ES-I3 (cell line): ENCODE measurements around the gene CAVIN3.

Experiments used
- H3K36me3 ChIP-seq: 2 replicates; pipeline ENCODE4 v1.6.1; 2013; ENCODE audit warnings: mild to moderate bottlenecking, low read length, control low read depth, moderate library complexity; ENCODE audit not compliant: insufficient read depth
- H3K4me1 ChIP-seq: 2 replicates; pipeline ENCODE4 v1.6.1; 2013; ENCODE audit warnings: mild to moderate bottlenecking, control low read depth, low read length; ENCODE audit not compliant: insufficient read depth
- H3K9ac ChIP-seq: 2 replicates; pipeline ENCODE4 v1.6.1; 2013; ENCODE audit warnings: low read depth, mild to moderate bottlenecking, low read length, moderate library complexity
- H3K9me3 ChIP-seq: 2 replicates; pipeline ENCODE4 v1.6.1; 2013; ENCODE audit warnings: mild to moderate bottlenecking, low read length, moderate library complexity; ENCODE audit not compliant: control insufficient read depth, insufficient read depth

Gene CAVIN3, protein sequence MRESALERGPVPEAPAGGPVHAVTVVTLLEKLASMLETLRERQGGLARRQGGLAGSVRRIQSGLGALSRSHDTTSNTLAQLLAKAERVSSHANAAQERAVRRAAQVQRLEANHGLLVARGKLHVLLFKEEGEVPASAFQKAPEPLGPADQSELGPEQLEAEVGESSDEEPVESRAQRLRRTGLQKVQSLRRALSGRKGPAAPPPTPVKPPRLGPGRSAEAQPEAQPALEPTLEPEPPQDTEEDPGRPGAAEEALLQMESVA

DNA sequence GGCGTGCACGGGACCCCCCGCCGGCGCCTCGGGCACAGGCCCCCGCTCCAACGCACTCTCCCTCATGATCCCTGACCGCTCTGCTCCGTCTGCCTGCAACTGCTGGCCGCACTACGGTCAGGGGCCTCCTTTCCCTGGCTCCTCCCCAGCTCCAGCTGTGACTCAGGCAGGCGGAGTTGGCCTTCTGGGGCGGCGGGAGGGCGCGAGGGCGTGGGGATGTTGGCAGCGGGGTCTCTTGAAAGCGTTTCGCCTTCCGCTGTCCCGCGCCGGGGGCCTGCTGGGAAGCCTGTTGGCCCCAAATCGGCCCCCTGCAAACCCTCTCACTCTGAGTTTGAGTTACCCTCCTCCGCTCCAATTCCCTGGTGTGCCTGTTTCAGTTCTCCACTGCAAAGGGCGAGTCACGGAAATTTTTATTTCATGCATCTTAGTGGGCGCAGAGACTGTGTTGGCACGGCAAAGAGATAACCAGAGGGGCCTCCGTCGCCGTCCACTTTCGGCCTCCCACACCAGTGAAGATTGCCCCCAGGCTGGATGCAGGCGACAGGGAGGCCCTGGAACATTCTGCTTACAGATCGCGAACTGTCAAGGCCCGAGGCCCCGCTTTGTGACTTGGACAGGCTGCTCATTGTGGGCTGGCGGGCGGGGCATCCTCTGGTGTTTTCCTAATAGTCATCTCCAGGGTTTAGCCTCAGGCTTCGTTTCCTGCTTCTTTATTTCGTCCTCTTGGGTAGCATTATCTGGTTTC, at the start of gene CAVIN3:
Gene CAVIN3 (minus strand): TSS at position 91 of the 745 bp plus-strand sequence. CDS start 25 bp downstream, at position 66.
- Histone ChIP-seq H3K9ac (peak within 1 kb of the TSS; percentile 84), H3K36me3 (no peaks in the 10 kb centered on the region), H3K4me1 (peaks cover 26% of the 10 kb centered on the region), H3K9me3 (no peaks in the 10 kb centered on the region)

DNA sequence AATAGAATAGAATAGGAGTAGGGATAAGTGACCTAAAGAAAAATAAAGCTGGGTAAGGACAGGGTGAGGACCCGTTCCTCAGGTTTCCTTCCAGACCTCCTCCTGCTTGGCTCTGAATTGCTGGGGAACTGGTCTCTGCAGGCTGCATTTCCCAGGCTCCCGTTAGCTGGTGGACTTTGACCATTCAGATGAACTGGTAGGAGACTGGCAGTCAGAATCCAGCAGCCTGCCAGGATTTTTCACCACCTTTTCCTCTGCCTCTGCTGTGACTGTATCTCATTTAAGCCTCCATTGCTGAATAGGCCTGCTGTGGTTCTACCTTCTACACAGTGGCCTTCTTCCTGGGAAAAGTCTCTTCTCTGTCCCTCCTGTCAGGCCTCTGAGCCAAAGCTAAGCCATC, 45.4 kb upstream of the CAVIN3 start:
- Histone ChIP-seq H3K9ac (no peak overlapping the region), H3K36me3 (no peaks in the 10 kb centered on the region), H3K9me3 (no peaks in the 10 kb centered on the region), H3K4me1 (0 out of 2 replicates have a peak, but pooled peaks cover 5% of the 10 kb centered on the region)

DNA sequence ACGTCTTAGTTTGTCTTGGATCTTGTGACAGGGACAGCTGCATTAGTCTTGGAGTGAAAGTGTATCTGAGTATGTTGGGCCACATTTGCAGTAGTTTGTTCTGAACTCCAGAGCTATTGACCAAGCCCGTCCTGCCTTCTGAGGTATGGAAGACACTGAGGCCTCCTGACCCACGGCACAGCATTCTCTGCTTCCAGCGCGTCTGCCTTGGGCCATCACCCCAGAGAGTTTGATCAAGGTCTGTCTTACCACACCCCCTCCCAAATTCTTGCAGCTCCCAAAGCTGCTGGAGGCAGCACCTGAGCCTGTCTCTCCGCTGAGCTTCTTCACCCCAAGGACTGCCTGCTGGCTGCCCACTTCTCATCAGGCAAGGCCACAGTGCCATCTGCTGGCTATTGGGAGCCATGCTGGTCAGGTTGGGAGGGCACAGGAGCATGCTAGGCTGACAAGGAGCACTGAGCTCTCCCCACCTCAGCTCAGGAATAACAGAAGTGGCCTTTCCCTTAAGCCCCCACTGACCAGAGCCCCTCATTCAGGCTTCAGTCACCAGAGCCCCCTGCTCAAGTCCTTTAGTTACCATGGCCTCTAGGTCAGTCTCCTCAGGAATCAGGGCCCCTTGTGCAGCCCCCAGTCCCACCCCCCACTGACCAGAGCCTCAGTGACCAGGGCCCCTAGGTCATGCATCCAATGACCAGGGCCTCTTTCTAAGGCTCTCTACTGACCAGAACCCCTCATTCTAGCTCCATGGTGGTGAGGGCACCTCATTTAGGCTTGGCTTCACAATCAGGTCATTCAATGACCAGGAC, 42.8 kb upstream of the CAVIN3 start:
- no peaks in the 10 kb centered on the region for H3K36me3 ChIP-seq
- H3K9ac ChIP-seq = no peak overlapping the region
- H3K9me3 ChIP-seq = no peaks in the 10 kb centered on the region
- 0 out of 2 replicates have a peak, but pooled peaks cover 5% of the 10 kb centered on the region for H3K4me1 ChIP-seq

DNA sequence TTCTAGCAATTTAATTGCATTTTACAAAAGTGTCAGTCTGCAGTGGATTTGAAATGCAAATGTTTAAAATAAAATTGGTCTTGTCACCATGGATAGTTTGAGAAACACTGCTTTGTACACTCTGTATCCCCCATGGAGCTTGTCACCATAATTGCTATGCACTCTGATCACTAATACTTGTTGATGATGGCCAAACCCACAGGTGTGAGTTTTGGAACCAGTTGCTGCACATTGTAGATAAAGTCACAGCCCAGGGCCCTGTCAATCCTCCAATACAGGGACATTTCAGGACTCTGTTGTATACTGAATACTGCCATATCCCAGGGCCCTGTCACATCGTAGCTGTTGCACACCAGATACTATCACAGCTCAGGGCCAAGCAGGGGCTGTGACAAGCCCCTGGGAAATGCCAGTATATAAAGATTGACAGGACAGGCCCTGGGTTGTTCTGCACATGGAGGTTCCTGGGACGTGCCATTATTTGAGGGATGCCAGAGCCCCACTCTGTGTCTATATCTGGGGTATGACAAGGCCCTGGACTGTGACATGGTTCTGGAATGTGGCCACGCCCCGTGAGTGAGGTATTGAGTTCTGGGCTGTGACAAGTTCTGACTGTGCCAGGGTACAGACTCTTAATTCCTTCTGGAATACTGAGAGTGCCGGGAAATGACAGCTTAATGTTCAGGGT, 42.0 kb upstream of the CAVIN3 start:
- Histone ChIP-seq H3K9ac (no peak overlapping the region), H3K4me1 (0 out of 2 replicates have a peak, but pooled peaks cover 5% of the 10 kb centered on the region), H3K36me3 (no peaks in the 10 kb centered on the region), H3K9me3 (no peaks in the 10 kb centered on the region)

DNA sequence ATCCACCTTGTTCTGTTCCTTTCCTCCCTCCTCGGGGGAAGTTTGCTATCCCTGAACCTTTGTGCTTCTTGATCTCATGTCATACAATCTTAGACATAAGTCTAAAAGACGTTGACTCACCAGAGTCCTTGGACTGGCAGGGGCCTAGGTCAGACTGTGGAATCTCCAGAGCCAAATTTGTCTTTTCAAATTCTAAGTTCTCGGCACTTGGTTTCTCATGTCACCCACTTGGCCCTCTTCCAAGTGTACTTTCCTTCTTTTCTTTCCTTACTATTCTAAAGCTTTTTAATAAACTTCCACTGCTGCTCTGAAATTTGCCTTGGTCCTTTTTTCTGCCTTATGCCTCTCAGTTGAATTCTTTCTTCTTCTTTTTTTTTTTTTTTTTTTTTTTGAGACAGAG, 39.9 kb upstream of the CAVIN3 start:
- peaks cover 5% of the 10 kb centered on the region; the same call in 1 of the 2 replicates for H3K4me1 ChIP-seq
- H3K9me3 ChIP-seq = no peaks in the 10 kb centered on the region

DNA sequence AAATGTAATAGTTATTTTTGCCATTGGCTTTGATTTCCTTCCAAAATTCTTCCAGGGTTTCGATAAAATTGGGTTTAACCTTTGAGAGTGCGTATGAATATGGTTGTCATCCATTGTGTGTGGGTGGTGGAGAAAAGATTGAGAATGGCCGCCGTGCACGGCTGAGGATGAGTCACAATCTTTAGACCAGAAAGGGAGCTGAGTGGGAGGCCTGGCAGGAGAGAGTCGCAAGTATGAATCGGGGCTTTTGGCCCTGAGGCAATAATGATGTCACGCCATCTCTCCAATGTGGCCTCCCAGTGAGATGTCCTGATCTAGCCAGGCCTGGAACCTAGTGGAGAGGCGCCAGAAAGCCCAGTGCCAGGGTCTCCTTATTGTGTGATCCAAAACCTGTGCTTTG, 36.9 kb upstream of the CAVIN3 start:
- Histone ChIP-seq H3K4me1 (no peaks in the 10 kb centered on the region; the same call in 1 of the 2 replicates), H3K36me3 (no peaks in the 10 kb centered on the region), H3K9ac (no peak overlapping the region), H3K9me3 (no peaks in the 10 kb centered on the region)

More for the DNA sequence above, 39.9 kb upstream of the CAVIN3 start:
- Histone ChIP-seq H3K36me3 (no peaks in the 10 kb centered on the region), H3K9ac (no peak overlapping the region)

DNA sequence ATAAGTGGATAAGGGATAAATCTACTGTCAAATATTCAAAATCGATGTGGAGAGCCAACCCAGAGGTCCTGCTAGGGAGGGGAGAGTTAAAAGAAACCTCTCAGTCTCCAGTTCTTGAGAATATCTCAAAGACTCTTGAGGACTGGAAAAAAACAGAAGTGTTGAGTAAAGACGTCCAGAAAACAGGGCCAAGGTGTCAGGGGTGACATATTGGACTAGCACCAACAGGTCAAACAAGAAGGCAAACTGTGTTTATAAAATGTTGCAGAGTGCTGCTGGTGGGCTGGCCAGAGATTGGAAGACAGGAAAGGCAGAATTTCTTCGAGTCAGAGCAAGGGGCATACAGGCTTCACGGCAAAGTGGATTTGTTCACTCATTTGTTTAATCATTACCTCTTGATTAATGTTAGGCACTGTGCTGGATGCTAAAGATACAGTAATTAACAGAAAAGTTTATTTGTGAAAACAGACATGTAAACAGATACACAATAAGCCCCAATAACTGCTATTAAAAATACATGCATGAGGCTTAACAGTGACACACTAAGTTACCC, 36.3 kb upstream of the CAVIN3 start:
- Histone ChIP-seq H3K9ac (no peak overlapping the region), H3K9me3 (no peaks in the 10 kb centered on the region), H3K36me3 (no peaks in the 10 kb centered on the region), H3K4me1 (no peaks in the 10 kb centered on the region; the same call in 1 of the 2 replicates)

DNA sequence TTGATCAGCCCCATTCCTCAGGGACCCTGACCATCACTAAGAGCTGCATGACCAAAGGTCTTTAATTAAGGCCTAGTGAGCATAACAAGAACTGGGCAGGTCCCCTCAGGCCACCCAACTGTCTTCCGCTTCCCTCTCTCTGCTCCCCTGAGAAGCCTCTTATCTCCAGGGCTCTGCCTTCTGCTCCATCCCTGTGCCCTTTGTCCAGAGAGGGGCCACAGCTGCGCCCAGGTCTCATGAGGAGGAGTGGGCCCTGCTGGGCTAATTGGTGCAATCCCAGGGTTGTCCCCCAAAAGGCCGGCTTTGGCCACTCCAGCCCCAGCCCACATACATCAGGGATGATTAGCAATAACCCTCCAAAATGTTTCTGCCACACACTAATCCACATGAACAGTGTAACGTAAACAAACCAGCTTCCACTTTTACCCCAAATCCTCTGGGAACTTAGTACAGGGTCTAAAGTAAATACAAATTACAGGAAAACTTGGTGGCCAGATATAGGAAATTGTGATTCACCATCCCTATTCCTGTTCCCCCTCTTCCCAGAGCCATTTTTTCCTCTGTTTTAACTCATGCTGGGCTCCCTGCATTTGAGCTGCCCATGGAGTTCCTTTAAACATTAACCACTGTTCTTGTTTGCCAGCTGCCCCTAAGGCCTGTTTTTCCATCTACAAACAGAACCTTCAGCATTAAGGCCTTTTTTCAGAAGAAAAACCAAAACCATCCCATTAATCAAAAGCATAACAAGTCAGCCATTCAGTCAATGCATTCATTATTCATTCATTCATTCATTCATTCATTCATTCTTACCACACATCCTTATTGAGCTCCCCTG, 34.6 kb upstream of the CAVIN3 start:
- no peak overlapping the region for H3K9ac ChIP-seq
- H3K9me3 ChIP-seq = no peaks in the 10 kb centered on the region
- H3K4me1 ChIP-seq = no peaks in the 10 kb centered on the region; the same call in 1 of the 2 replicates
- no peaks in the 10 kb centered on the region for H3K36me3 ChIP-seq

DNA sequence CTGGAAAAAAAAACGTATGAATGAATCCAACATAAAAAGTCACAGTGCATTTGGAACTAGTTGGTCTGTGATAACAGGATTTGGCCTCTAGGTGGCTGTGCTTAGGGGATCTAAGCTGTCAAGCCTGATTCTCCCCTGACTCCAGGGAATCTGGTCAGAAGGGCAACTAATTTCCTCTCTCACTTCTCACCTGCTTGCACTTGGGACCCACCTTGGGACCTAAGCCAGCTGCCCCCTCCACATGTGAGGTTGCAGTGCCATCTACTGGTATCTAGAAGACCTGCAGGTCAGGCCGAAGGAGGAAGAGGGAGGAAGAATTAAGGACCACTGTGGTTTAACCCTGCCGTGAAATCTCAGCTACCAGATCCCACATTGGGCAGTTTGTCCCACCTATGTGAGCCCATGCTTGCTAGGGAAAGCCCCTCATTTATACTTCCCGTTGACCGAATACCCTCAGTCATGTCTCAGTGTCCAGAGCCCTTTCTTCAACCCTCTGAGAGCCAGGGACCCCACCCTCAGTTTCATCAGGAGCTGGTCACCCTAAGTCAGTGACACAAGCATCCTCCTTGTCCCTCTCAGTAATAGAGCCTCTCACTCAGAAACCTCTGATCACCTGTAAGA, 33.2 kb upstream of the CAVIN3 start:
- Histone ChIP-seq H3K9ac (no peak overlapping the region), H3K36me3 (no peaks in the 10 kb centered on the region), H3K4me1 (no peaks in the 10 kb centered on the region; the same call in 1 of the 2 replicates), H3K9me3 (no peaks in the 10 kb centered on the region)

DNA sequence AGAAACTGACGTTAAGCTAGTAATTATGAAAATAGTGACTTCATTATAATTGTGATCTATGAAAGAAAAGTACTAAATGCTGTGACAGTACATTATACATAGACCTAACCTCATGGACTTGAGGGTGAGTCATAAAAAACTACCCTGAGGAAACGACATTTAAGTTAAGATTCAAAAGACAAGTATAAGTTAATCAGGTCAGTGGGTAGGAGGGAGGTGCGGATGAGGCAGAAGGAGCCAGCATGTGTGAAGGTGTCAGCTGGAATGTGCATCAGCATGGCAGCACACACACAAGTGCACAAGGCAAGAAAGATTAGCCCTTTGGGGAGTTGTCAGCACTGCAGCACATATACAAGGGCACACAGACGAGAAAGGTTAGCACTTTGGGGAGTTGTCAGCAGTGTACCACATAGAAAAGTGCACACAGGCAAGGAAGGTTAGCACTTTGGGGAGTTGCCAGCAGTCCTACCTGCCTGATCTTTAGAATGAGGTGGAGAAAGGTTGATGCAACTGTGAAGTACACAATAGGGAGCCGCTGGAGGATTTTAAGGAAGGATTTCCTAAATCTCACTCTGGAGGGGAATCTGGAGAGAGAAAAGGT, 31.6 kb upstream of the CAVIN3 start:
- Histone ChIP-seq H3K9me3 (no peaks in the 10 kb centered on the region), H3K4me1 (no peaks in the 10 kb centered on the region; the same call in 1 of the 2 replicates), H3K9ac (no peak overlapping the region), H3K36me3 (no peaks in the 10 kb centered on the region)

DNA sequence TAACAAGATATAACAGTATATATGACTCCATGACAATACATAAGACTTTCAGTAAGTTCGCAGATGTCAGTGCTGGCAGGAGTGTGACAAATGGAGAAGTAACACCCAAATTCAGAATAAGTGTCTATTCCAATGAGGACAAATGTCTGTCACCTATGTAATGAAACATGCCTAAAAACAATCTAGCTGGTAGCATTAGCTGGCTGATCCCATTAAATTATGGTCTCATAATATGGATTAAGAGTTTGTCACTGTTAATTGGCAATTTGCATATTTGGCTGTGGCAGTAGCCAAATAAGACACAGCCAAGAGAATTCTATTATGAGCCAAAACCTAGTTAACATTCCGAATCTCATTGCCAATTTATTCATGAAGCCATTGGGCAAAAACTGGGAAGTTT, 30.2 kb upstream of the CAVIN3 start:
- no peaks in the 10 kb centered on the region for H3K4me1 ChIP-seq
- H3K9ac ChIP-seq = no peak overlapping the region
- H3K36me3 ChIP-seq = no peaks in the 10 kb centered on the region
- no peaks in the 10 kb centered on the region for H3K9me3 ChIP-seq

DNA sequence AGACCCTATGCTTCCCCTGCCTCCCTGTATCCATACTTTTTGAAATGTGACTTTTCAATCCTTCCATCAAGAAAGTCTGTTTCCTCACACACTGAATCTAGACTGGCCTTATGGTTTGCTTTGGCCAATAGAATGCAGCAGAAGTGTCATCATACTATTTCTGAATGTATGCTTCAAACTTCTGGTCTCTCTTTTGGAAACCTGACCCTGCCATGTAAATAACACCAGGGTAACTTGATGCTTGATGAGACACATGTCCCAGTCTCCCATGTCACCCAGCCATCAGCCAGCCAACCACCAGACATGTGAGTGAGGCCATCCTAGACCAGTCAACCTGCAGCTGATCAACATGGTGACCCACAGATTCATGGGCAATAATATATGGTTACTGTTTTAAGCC, 29.7 kb upstream of the CAVIN3 start:
- Histone ChIP-seq H3K36me3 (no peaks in the 10 kb centered on the region), H3K9me3 (no peaks in the 10 kb centered on the region), H3K4me1 (no peaks in the 10 kb centered on the region), H3K9ac (no peak overlapping the region)
